G401.6 (cell line): ENCODE data around the gene PTEN.
"Not testable (repeated sequence)": the region's sequence is repeated elsewhere in the genome, so short reads cannot be mapped to it uniquely, and the experiment has no call there.

Experiments used
- FAIRE-seq: peaks from 2 replicates; lab custom pipeline; 2012; peaks lifted over from hg19 to GRCh38; lab: Jason Lieb, UNC

The PTEN gene

GRCh38 chr10:87873656-87874055 lies 10.2 kb downstream of the PTEN start:
- no peak for FAIRE-seq

- FAIRE-seq: no peak
Observed at GRCh38 chr10:87875929-87876571, 12.6 kb downstream of the PTEN start.

- FAIRE-seq: peak; percentile 55
Observed at GRCh38 chr10:87878664-87879459, 15.4 kb downstream of the PTEN start.

- no peak for FAIRE-seq
Observed at GRCh38 chr10:87880336-87880735, 16.9 kb downstream of the PTEN start.

GRCh38 chr10:87881373-87882059 lies 18.1 kb downstream of the PTEN start:
- FAIRE-seq: not testable (repeated sequence)

- peak; percentile 21 for FAIRE-seq
Observed at GRCh38 chr10:87882555-87883294, 19.3 kb downstream of the PTEN start.

- FAIRE-seq: no peak
Observed at GRCh38 chr10:87886635-87887034, 23.2 kb downstream of the PTEN start.

- FAIRE-seq: no peak
Observed at GRCh38 chr10:87887146-87887545, 23.7 kb downstream of the PTEN start.

GRCh38 chr10:87887548-87888289 lies 24.3 kb downstream of the PTEN start:
- FAIRE-seq: no peak

GRCh38 chr10:87895430-87895829 lies 32.0 kb downstream of the PTEN start:
- FAIRE-seq: no peak

- no peak for FAIRE-seq
Observed at GRCh38 chr10:87896216-87896615, 32.8 kb downstream of the PTEN start.

- FAIRE-seq: not testable (repeated sequence)
Observed at GRCh38 chr10:87897957-87898356, 34.5 kb downstream of the PTEN start.

GRCh38 chr10:87903396-87903795 lies 40.0 kb downstream of the PTEN start:
- not testable (repeated sequence) for FAIRE-seq

- no peak for FAIRE-seq
Observed at GRCh38 chr10:87913156-87913921, 49.9 kb downstream of the PTEN start.

GRCh38 chr10:87915406-87915805 lies 52.0 kb downstream of the PTEN start:
- no peak for FAIRE-seq

GRCh38 chr10:87915989-87916388 lies 52.6 kb downstream of the PTEN start:
- no peak for FAIRE-seq

- FAIRE-seq: no peak
Observed at GRCh38 chr10:87916515-87916914, 53.1 kb downstream of the PTEN start.

- no peak for FAIRE-seq
Observed at GRCh38 chr10:87918254-87918859, 54.9 kb downstream of the PTEN start.

- no peak for FAIRE-seq
Observed at GRCh38 chr10:87920538-87920937, 57.1 kb downstream of the PTEN start.

GRCh38 chr10:87921931-87922688 lies 58.7 kb downstream of the PTEN start:
- FAIRE-seq: no peak
